GM23248 (cell line): ENCODE measurements around the gene VSTM2B. TPM values are rescaled to one million over a fixed set of nuclear protein-coding genes. Genes with fewer than 3 reads are reported as not detected.
A peak's percentile ranks its signal among the peaks of the same experiment; 100 is the strongest.

Experiments
- DNase-seq: peaks from one replicate; pipeline ENCODE4 v3.0.0-alpha.2; 2015
- H2AFZ ChIP-seq: fragments of 200-600 bp; sonication (generic); 2 replicates; pipeline ENCODE4 v1.6.1; 2016; ENCODE audit warnings: antibody characterized with exemption
- H3F3A ChIP-seq: fragments of 200-600 bp; sonication (generic); 2 replicates; pipeline ENCODE4 v1.6.1; 2016; ENCODE audit warnings: mild to moderate bottlenecking, antibody characterized with exemption, mixed run types; ENCODE audit not compliant: insufficient read depth
- H3K27ac ChIP-seq: fragments of 200-600 bp; sonication (generic); 2 replicates; pipeline ENCODE4 v1.5.1; 2016; ENCODE audit warnings: mild to moderate bottlenecking
- H3K27me3 ChIP-seq: fragments of 200-600 bp; sonication (generic); replicated peaks from 2 replicates; pipeline ENCODE4 v1.6.1; 2016; ENCODE audit warnings: mild to moderate bottlenecking; ENCODE audit not compliant: insufficient read depth
- H3K36me3 ChIP-seq: fragments of 200-600 bp; sonication (generic); 2 replicates; pipeline ENCODE4 v1.6.1; 2016; ENCODE audit warnings: low read depth, mild to moderate bottlenecking
- H3K4me1 ChIP-seq: fragments of 200-600 bp; sonication (generic); 2 replicates; pipeline ENCODE4 v1.6.1; 2016; ENCODE audit warnings: mild to moderate bottlenecking; ENCODE audit not compliant: insufficient read depth
- H3K4me2 ChIP-seq: fragments of 200-600 bp; sonication (generic); one replicate; pipeline ENCODE4 v1.6.1; 2016; ENCODE audit warnings: mild to moderate bottlenecking; ENCODE audit not compliant: unreplicated experiment
- H3K4me3 ChIP-seq: fragments of 200-600 bp; sonication (generic); 2 replicates; pipeline ENCODE4 v1.5.1; 2016; ENCODE audit warnings: mild to moderate bottlenecking
- H3K79me2 ChIP-seq: fragments of 200-600 bp; sonication (generic); 2 replicates; pipeline ENCODE4 v1.6.1; 2016; ENCODE audit warnings: mild to moderate bottlenecking; ENCODE audit not compliant: insufficient read depth
- H3K9ac ChIP-seq: fragments of 200-600 bp; sonication (generic); 2 replicates; pipeline ENCODE4 v1.6.1; 2016; ENCODE audit warnings: mild to moderate bottlenecking
- H3K9me2 ChIP-seq: fragments of 200-600 bp; sonication (generic); 2 replicates; pipeline ENCODE4 v1.6.1; 2016; ENCODE audit warnings: mixed run types, mild to moderate bottlenecking, moderate library complexity; ENCODE audit not compliant: insufficient read depth
- H3K9me3 ChIP-seq: fragments of 200-600 bp; sonication (generic); one replicate; pipeline ENCODE4 v1.6.1; 2017; ENCODE audit warnings: low read depth
- H4K20me1 ChIP-seq: fragments of 200-600 bp; sonication (generic); 2 replicates; pipeline ENCODE4 v1.6.0; 2016; ENCODE audit not compliant: insufficient read depth
- EZH2 ChIP-seq: fragments of 200-600 bp; sonication (generic); IDR thresholded peaks from 2 replicates; pipeline ENCODE4 v1.6.1; 2018; ENCODE audit warnings: antibody characterized with exemption, mild to moderate bottlenecking; ENCODE audit not compliant: insufficient read depth, poor library complexity, severe bottlenecking
- EZH2phosphoT487 ChIP-seq: fragments of 200-600 bp; sonication (generic); IDR thresholded peaks from 2 replicates; pipeline ENCODE4 v1.6.1; 2018; ENCODE audit warnings: antibody characterized with exemption, moderate library complexity, mild to moderate bottlenecking, low read depth; ENCODE audit not compliant: insufficient read depth
- WGBS, 2 experiments: methylation state at CpG; one replicate each; pipeline ENCODE4 v1.1.6; 2015 to 2017; ENCODE audit warnings: low lambda C conversion rate in 2 of 2, low coverage in 1 of 2; ENCODE audit errors: missing lambda C conversion rate in 2 of 2; 5-methylcytosine and 5-hydroxymethylcytosine counted together
- in situ Hi-C: fragments of 300-500 bp; cut with MboI; formaldehyde crosslinking; loops from 2 replicates; pipeline ENCODE4 v1.15.0; 2020
- polyA plus RNA-seq: library from polyadenylated mRNA; unstranded; fragments of >200 nt; fragmentation: Nextera tagmentation; extraction: Ambion mirVana; gene quantifications from 2 replicates; pipeline ENCODE4 v1.2.1, GENCODE V29; 2016
- total RNA-seq: library from RNA; depleted of rRNA; stranded (reverse); fragments of >200 nt; shearing (Covaris generic); gene quantifications from 2 replicates; pipeline ENCODE4 v1.2.3, GENCODE V29; 2014

Gene VSTM2B
- total and polyA plus RNA-seq, 2 experiments from 2014 or later: not detected

- DNase-seq: peak; percentile 43
- Histone ChIP-seq H3K27me3 (peaks cover 21% of the 10 kb centered on the region), H3K4me1 (no peaks in the 10 kb centered on the region), H3K4me3 (no peak overlapping the region), H3K4me2 (no peak overlapping the region), H3K27ac (no peak overlapping the region), H4K20me1 (no peaks in the 10 kb centered on the region), H3K9me3 (no peaks in the 10 kb centered on the region), H3K36me3 (no peaks in the 10 kb centered on the region), H3K79me2 (no peaks in the 10 kb centered on the region), H3K9ac (no peak overlapping the region), H3F3A (no peaks in the 10 kb centered on the region), H3K9me2 (no peaks in the 10 kb centered on the region), H2AFZ (no peak overlapping the region)
- WGBS, 2 experiments: 8% methylated on average over 9 of the region's 9 CpGs
- TF ChIP-seq EZH2: no peak
- no peak for TF ChIP-seq EZH2phosphoT487
- in situ Hi-C loops: no loop called here
Measured at GRCh38 chr19:29596885-29597525, 71.2 kb downstream of the VSTM2B start.

- H3K4me3 ChIP-seq: no peak overlapping the region
- H3K79me2 ChIP-seq: no peaks in the 10 kb centered on the region
- H3K9me2 ChIP-seq: no peaks in the 10 kb centered on the region
- no peak overlapping the region for H3K9ac ChIP-seq
- H3K36me3 ChIP-seq: no peaks in the 10 kb centered on the region
- H3K27me3 ChIP-seq: peaks cover 21% of the 10 kb centered on the region
- TF ChIP-seq EZH2 (no peak), EZH2phosphoT487 (no peak)
- in situ Hi-C loops: no loop called here
- H3K4me2 ChIP-seq: no peak overlapping the region
- no peak overlapping the region for H2AFZ ChIP-seq
- WGBS, 2 experiments: 26 to 29% methylated on average over 7 of the region's 7 CpGs
- no peaks in the 10 kb centered on the region for H4K20me1 ChIP-seq
- H3F3A ChIP-seq: no peaks in the 10 kb centered on the region
- H3K27ac ChIP-seq: no peak overlapping the region
- DNase-seq: no peak
- no peaks in the 10 kb centered on the region for H3K9me3 ChIP-seq
- H3K4me1 ChIP-seq: no peaks in the 10 kb centered on the region
Measured at GRCh38 chr19:29598036-29598435, 72.2 kb downstream of the VSTM2B start.

GRCh38 chr19:29598496-29598895, 72.7 kb downstream of the VSTM2B start:
- Histone ChIP-seq H4K20me1 (no peaks in the 10 kb centered on the region), H3K4me3 (no peak overlapping the region), H3K4me2 (no peak overlapping the region), H3K27me3 (peaks cover 21% of the 10 kb centered on the region), H3K9me2 (no peaks in the 10 kb centered on the region), H3K27ac (no peak overlapping the region), H3F3A (no peaks in the 10 kb centered on the region), H2AFZ (no peak overlapping the region), H3K9ac (no peak overlapping the region), H3K36me3 (no peaks in the 10 kb centered on the region), H3K4me1 (no peaks in the 10 kb centered on the region), H3K9me3 (no peaks in the 10 kb centered on the region), H3K79me2 (no peaks in the 10 kb centered on the region)
- no peak for DNase-seq
- WGBS, 2 experiments: 55 to 63% methylated on average over 3 of the region's 3 CpGs
- TF ChIP-seq EZH2phosphoT487 (no peak), EZH2 (no peak)
- in situ Hi-C loops: no loop called here

- DNase-seq: no peak
Measured at GRCh38 chr19:29603308-29603707, 77.5 kb downstream of the VSTM2B start.

More at GRCh38 chr19:29603308-29603707, 77.5 kb downstream of the VSTM2B start:
- no peaks in the 10 kb centered on the region; the same call in 1 of the 2 replicates for H3K27me3 ChIP-seq
- in situ Hi-C loops: no loop called here
- no peaks in the 10 kb centered on the region for H3K9me3 ChIP-seq
- no peak overlapping the region for H3K4me2 ChIP-seq
- peaks cover 12% of the 10 kb centered on the region for H3K4me1 ChIP-seq
- TF ChIP-seq EZH2 (no peak), EZH2phosphoT487 (no peak)
- no peaks in the 10 kb centered on the region for H3K36me3 ChIP-seq
- WGBS, 2 experiments: 13 to 17% methylated on average over 5 of the region's 5 CpGs
- H2AFZ ChIP-seq: no peak overlapping the region
- H3K27ac ChIP-seq: no peak overlapping the region
- no peaks in the 10 kb centered on the region for H4K20me1 ChIP-seq
- H3K9ac ChIP-seq: no peak overlapping the region
- H3K79me2 ChIP-seq: peaks cover 25% of the 10 kb centered on the region
- H3F3A ChIP-seq: no peaks in the 10 kb centered on the region
- no peak overlapping the region for H3K4me3 ChIP-seq
- H3K9me2 ChIP-seq: no peaks in the 10 kb centered on the region
